ENCODE measurements around the gene RAD9A.

Gene RAD9A

DNA sequence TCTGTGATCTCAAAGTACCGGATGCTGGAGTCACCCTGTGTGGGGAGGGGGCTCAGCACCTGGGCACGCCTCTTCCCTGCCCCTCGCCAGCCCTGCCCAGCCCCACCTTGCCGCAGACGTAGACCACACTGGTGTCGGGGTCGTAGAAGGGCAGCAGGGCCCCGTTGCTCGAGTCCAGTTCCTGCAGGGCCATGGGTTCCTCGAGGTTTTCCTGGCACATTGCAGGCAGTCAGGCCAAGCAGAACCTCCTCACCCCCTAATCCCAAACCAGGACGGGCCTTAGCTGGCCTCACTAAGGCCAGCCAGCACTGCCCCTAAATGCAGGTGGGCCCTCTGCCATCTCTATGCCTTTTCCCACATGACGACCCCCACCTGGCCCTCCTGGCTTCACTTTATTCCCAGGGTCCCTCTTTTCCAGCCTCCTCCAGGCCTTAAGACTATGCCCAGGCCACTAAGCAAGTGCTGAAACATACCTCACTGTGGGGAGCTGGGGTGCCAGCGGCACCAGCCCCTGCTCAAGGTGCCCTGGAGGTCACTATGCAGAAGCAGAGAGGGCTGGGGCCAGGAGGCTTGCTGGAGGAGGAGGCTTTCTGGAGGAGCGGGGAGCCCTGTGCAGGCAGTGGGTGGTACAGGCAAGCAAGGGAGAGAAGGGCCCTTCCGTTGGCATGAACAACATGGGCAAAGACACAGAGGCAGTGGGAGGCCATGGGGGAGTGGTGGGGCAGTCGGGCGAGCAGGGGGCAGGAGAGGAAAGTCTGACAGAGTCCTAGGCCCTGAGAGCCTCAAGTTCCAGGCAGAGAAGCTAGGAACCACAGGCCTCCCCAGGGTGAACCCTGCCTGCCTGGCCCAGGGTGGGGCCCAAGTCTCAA is 48.7 kb downstream of the RAD9A start:
- DNase-seq (ENCODE audit: low read depth, low spot score), result no peak

DNA sequence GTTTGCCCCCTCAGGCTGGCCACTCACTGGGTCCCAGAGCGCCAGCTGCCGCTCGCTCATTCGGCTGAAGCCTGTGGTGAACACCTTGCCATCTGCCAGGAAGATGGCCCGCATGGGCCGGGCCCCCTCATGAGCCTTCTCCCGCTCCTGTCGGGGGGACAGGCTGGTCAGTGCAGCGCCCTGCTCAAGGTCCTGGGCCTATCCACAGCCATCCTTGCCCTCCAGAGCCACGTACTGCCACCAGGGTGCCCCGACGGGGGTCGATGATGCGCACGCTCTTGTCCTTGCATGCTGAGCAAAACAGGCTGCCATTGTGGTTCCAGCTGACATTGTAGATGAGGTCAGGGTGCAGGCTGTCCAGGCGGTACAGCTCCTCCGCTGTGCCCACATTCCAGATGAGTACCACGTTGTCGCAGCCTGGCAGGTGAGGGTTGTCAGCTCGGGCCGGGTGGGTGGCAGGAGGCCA is 49.3 kb downstream of the RAD9A start:
- no peak for DNase-seq (ENCODE audit: low read depth, low spot score)

DNA sequence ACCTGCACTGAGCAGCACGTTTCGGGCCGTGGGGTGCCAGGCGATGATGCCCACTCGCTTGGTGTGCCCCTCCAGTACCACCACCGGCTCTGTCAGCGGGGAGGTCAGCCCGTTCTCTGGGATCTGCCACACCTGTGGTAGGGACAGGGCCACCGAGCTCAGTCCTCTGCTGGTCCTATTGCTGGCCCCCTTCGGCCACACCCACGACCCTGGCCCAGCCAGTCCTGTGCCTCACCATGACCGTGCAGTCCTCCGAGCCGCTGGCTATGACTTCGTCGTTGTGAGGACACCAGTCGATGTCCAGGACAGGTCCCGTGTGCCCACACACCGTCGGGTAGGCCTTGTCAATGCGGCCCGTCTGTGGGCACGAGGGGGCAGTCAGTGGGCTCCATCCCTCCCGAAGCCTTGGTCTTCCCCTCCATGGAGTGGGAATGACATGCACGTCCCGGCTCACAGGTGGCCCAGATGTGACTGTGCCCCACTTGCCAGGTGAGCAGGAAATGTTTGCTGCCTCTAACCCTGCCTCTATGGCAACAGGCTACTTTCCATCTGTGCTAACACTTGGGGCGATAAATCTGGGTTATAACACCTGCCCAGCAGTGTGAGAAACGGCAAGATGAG is 50.1 kb downstream of the RAD9A start:
- DNase-seq (ENCODE audit: low read depth, low spot score), result no peak

DNA sequence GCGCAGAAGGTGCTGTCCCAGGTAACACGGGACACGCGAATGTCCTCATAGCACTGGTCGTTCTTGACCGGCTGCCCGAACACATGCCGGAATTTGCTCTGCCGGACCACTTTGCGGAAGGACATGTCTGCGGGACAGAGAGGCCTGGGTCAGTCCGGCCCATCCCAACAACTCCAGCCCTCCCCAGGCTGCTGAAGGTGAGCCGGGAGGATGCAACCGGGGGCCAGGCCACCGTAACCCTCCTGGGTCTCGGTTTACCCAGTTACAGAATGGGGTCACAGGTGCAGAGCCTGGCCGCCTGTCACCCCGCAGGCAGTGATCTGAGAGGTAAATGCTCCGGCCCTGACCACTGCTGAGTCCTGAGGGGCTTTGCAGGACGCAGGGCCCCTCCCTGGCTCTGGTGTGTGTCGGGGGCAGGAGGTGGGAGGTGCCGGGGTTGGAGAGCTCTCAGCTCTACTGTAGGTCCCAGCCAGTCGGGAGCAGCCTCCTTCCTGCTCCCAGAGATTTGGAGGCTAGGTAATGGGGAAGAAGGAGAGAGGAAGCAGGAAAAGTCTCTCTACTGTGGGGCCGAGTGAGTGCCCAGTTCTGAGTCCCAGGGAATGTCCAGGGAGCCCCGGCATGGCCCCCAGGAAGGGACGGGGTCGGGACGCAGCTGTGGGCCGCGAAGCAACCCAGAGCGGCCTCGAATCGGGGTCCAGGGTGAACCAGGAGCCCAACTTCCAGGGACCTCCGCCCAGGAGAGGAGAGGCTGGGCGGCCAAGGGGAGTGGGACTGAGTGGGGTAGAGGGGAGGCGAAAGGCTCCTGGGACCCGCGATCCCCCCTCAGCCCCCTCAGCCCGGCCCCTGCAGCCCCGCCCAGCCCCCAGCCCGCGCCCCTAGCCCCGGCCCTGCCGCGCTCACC is 51.0 kb downstream of the RAD9A start:
- no peak for DNase-seq (ENCODE audit: low read depth, low spot score)

DNA sequence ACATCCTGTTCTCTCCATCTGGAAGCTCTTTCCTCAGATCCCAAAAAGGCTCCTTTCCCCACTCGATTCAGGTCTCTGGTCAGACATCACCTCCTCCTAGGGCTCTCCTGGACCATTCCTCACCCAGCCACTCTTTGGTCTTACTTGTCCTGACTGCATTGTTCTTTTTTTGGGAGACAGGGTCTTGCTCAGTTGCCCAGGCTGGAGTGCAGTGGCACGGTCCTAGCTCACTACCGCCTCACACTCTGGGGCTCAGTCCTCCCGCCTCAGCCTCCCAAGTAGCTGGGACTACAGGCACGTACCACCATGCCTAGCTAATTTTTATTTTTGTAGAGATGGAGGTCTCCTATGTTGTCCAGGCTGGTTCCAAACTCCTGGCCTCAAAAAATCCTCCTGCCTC is 53.7 kb downstream of the RAD9A start:
- DNase-seq (ENCODE audit: low read depth, low spot score), result no peak

Data from brain pericyte (primary cell).